Stimulated activated memory B cell treated with anti-CD40 and anti-IgM and Interleukin-4, amounts not matched to agents 10 μg/mL and 1 μg/mL and 100 μg/mL, for 72 hours (primary cell): ENCODE data around the gene RAB3C.
A peak's percentile ranks its signal among the peaks of the same experiment; 100 is the strongest.

Experiments
- ATAC-seq: fragments of 150-1000 bp; cut with Tn5 transposase; 2 replicates; pipeline ENCODE4 v1.10.0; 2021
- H3K27ac Mint-ChIP-seq: one replicate; pipeline ENCODE4 v1.8.0; 2022; ENCODE audit warnings: mild to moderate bottlenecking, mixed read lengths
- H3K27me3 Mint-ChIP-seq: one replicate; pipeline ENCODE4 v1.8.0; 2022; ENCODE audit warnings: mixed read lengths
- H3K36me3 Mint-ChIP-seq: one replicate; pipeline ENCODE4 v1.8.0; 2022; ENCODE audit warnings: mixed read lengths
- H3K4me1 Mint-ChIP-seq: one replicate; pipeline ENCODE4 v1.8.0; 2022; ENCODE audit warnings: mixed read lengths
- H3K4me3 Mint-ChIP-seq: one replicate; pipeline ENCODE4 v1.8.0; 2022; ENCODE audit warnings: mild to moderate bottlenecking, moderate library complexity, mixed read lengths
- H3K9me3 Mint-ChIP-seq: one replicate; pipeline ENCODE4 v1.8.0; 2022; ENCODE audit warnings: mixed read lengths

The RAB3C gene

DNA sequence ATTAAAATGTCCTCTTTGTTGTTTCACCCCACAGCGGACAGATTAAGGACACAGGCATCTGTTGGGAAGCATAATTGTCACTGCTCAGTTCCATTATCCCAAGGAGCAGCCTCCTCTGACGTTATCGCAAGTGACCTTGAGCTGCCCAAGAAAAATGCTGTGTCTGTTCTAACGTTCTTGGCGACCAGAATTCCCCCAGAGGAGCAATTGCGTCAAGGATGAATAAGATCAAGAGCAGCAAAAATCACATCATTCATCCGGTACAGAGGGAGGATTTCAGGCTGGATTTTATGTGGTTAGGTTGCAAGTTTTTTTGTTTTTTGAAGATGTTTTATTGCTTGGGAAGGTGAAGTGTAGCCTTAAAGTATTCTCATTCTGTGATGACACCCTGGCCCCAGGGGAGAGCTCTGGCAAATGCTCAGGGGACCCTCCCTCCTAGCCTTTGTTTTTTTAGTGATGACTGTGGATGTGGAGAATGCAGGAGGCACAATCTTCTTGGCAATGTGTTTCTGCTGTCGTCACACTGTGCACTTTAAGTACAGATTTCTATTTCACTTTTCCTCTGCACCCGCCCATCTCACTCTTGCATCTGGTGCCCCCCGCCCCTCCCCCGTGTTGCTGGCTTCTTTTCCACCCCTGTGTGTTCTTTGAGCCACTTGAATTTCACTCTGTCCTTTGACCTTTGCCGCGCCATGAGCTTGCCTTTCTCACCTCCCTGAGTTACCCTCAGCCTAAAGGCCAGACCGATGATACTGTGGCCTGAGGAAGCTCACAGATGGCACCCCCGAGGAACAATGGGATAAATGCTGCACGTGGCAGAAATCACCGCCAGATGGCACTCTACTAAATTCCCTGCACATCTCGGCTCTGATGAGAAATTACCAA is 308.5 kb downstream of the RAB3C start:
- Mint-ChIP-seq H3K4me3 (peak overlapping the region; percentile 17), H3K36me3 (no peaks in the 10 kb centered on the region), H3K9me3 (no peaks in the 10 kb centered on the region), H3K27ac (peak overlapping the region; percentile 22), H3K4me1 (peaks cover 15% of the 10 kb centered on the region), H3K27me3 (peaks cover 24% of the 10 kb centered on the region)
- peak; percentile 44 for ATAC-seq

- no peak overlapping the region for H3K4me3 Mint-ChIP-seq
- H3K36me3 Mint-ChIP-seq, result no peaks in the 10 kb centered on the region
- no peaks in the 10 kb centered on the region for H3K9me3 Mint-ChIP-seq
- H3K4me1 Mint-ChIP-seq, result peaks cover 9% of the 10 kb centered on the region
- peaks cover 24% of the 10 kb centered on the region for H3K27me3 Mint-ChIP-seq
- no peak for ATAC-seq
- H3K27ac Mint-ChIP-seq, result peak overlapping the region; percentile 22
Observed at GRCh38 chr5:58891971-58892343, 309.1 kb downstream of the RAB3C start.

DNA sequence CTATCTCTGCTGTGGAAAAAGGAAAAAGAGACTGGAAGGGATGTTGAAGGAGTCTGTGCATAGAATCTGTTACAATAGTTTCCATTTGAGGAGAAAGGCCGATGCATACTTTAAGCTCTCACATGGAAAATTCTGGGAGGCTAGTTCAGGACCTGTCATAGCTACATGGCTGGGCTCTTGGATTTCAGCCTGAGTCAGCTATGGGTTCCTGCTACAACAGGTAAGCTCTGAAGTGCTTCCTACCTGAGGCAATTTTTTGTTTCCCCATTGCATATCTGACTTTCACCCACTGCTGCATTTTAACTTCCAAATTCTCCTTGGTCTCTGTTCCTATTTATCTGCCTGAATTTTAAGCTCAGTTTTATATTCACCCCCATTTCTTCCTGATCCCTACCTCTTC is 310.7 kb downstream of the RAB3C start:
- Mint-ChIP-seq H3K36me3 (no peaks in the 10 kb centered on the region), H3K27ac (no peak overlapping the region), H3K4me1 (peaks cover 6% of the 10 kb centered on the region), H3K9me3 (no peaks in the 10 kb centered on the region), H3K27me3 (peaks cover 14% of the 10 kb centered on the region), H3K4me3 (no peak overlapping the region)
- no peak for ATAC-seq

DNA sequence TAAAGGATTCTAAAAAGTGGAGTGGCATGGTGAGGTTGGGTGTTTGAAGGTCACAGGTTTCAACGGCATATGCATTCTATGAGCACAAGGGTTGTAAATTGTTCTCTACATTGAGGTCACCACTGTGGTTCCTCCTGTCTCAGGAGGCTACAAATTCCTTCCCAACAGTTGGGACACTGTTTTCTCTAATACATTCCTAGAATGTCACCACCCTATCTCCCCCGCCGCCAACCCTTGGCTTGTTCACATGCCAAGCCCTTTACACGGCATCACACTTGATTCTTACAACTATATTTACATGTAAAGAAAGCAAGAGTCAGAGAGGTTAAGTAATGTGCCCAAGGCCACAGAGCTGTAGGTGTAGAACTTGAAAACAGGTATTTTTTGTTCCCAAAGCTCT is 315.1 kb downstream of the RAB3C start:
- H3K27me3 Mint-ChIP-seq, result peaks cover 2% of the 10 kb centered on the region
- no peak overlapping the region for H3K27ac Mint-ChIP-seq
- no peak overlapping the region for H3K4me3 Mint-ChIP-seq
- H3K36me3 Mint-ChIP-seq, result no peaks in the 10 kb centered on the region
- no peaks in the 10 kb centered on the region for H3K9me3 Mint-ChIP-seq
- no peak for ATAC-seq
- H3K4me1 Mint-ChIP-seq, result no peaks in the 10 kb centered on the region

DNA sequence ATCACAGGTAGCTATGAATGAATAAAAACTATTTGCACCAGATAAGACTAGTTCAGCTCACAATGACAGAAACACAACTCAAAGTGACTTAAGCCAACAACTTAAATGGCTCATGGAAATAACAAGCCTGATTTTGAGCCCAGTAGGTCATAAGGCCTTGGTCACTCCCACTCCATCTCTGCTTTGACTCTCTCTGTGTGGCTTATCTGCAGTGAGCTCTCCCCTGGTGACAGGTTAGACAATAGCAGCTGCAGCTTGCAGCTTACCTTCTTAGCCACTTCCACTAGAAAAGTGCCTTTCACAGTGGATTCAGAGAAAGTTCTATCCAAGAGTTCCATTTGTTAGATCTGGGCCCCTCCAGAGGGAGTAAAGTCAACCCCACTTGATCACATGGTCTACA is 315.7 kb downstream of the RAB3C start:
- H3K27me3 Mint-ChIP-seq, result peaks cover 7% of the 10 kb centered on the region
- no peaks in the 10 kb centered on the region for H3K9me3 Mint-ChIP-seq
- no peak overlapping the region for H3K27ac Mint-ChIP-seq
- H3K4me3 Mint-ChIP-seq, result no peak overlapping the region
- H3K4me1 Mint-ChIP-seq, result no peaks in the 10 kb centered on the region
- ATAC-seq, result no peak
- no peaks in the 10 kb centered on the region for H3K36me3 Mint-ChIP-seq

GRCh38 chr5:58901271-58901670 is 318.4 kb downstream of the RAB3C start:
- peaks cover 13% of the 10 kb centered on the region for H3K27me3 Mint-ChIP-seq
- H3K4me3 Mint-ChIP-seq, result no peak overlapping the region
- no peaks in the 10 kb centered on the region for H3K4me1 Mint-ChIP-seq
- H3K36me3 Mint-ChIP-seq, result no peaks in the 10 kb centered on the region
- no peak for ATAC-seq
- no peak overlapping the region for H3K27ac Mint-ChIP-seq
- H3K9me3 Mint-ChIP-seq, result peaks cover 4% of the 10 kb centered on the region

DNA sequence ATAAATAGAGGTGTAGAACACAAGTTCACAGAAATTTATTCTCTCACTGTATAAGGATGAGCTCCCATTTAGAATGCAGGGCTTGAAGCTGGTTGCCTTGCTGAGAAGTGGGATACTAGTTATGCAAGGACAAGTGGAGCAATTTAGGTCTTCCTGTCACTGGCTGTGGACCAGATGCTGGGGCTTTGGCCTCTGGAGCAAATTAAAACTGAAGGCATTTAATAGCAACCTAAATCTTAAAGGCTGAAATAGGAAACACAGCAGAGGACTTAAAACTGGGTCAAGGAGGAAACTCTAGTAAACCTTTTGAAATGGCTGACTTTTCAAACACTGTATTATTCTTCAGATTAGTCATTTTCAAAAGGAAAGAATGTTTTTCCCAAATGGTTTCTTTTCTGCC is 319.4 kb downstream of the RAB3C start:
- no peak for ATAC-seq
- no peak overlapping the region for H3K4me3 Mint-ChIP-seq
- peaks cover 13% of the 10 kb centered on the region for H3K27me3 Mint-ChIP-seq
- peaks cover 4% of the 10 kb centered on the region for H3K9me3 Mint-ChIP-seq
- no peak overlapping the region for H3K27ac Mint-ChIP-seq
- no peaks in the 10 kb centered on the region for H3K36me3 Mint-ChIP-seq
- H3K4me1 Mint-ChIP-seq, result no peaks in the 10 kb centered on the region

DNA sequence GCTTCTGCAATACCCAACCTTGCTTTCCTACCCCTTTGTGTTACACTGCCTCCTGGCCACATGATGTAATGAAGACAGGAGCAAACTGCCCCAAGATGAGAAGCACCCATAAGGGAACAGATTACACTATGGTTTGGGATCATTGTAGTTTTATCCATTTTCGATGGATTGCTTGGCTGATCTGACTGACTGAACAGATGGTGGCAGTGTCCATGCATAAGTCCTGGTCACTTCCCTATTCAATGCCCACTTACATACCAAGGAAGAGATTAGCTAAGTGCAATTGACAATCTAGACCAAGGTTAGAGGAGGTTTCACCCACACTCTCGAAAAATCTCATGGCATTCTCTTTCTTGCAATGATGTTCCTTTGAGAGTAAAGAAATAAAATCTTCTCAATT is 319.9 kb downstream of the RAB3C start:
- Mint-ChIP-seq H3K36me3 (no peaks in the 10 kb centered on the region), H3K4me1 (no peaks in the 10 kb centered on the region)

GRCh38 chr5:58904737-58905136 is 321.9 kb downstream of the RAB3C start:
- ATAC-seq, result no peak
- peaks cover 13% of the 10 kb centered on the region for H3K27me3 Mint-ChIP-seq
- no peaks in the 10 kb centered on the region for H3K36me3 Mint-ChIP-seq
- no peak overlapping the region for H3K4me3 Mint-ChIP-seq
- peaks cover 4% of the 10 kb centered on the region for H3K9me3 Mint-ChIP-seq
- no peaks in the 10 kb centered on the region for H3K4me1 Mint-ChIP-seq
- no peak overlapping the region for H3K27ac Mint-ChIP-seq

More for the DNA sequence above, 319.9 kb downstream of the RAB3C start:
- Mint-ChIP-seq H3K27me3 (peaks cover 13% of the 10 kb centered on the region), H3K4me3 (no peak overlapping the region), H3K27ac (no peak overlapping the region), H3K9me3 (peaks cover 4% of the 10 kb centered on the region)
- no peak for ATAC-seq

DNA sequence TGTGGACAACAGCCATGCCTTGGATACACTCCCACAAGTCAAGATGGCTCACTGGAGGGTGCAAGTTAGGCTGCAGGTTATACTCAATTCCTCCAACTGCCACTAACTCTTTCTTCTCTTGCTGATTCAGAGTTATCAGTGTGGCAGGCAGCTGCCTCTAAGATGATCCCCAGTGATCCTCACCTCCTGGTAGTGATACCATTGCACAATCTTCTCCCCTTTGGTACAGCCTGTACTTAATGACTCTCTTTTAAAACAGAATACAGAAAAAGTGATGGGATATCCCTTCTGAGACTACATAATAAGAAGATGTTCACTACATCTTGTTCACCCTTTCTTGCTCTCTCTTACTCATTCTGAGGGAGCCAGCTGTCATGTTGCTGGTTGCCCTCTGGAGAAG is 323.1 kb downstream of the RAB3C start:
- H3K4me1 Mint-ChIP-seq, result no peaks in the 10 kb centered on the region
- no peaks in the 10 kb centered on the region for H3K36me3 Mint-ChIP-seq
- ATAC-seq, result no peak
- no peak overlapping the region for H3K4me3 Mint-ChIP-seq
- peaks cover 13% of the 10 kb centered on the region for H3K27me3 Mint-ChIP-seq
- H3K27ac Mint-ChIP-seq, result no peak overlapping the region
- peaks cover 8% of the 10 kb centered on the region for H3K9me3 Mint-ChIP-seq
